Mesenchymal stem cell (in vitro differentiated cells and primary cell): ENCODE data around the gene ADGRL3.

ENCODE experiments used
- DNase-seq: peaks from one replicate; pipeline ENCODE4 v3.0.0-alpha.2; 2013
- H2AFZ ChIP-seq: one replicate; pipeline ENCODE4 v1.6.1; 2013; ENCODE audit warnings: low read depth, mild to moderate bottlenecking, control low read depth, inconsistent platforms, low read length, moderate library complexity
- H2AK5ac ChIP-seq: 2 replicates; pipeline ENCODE4 v1.6.1; 2013; ENCODE audit warnings: low read length, moderate library complexity, mild to moderate bottlenecking, inconsistent platforms; ENCODE audit not compliant: severe bottlenecking
- H2BK120ac ChIP-seq: one replicate; pipeline ENCODE4 v1.6.1; 2013; ENCODE audit warnings: low read depth, mild to moderate bottlenecking, inconsistent platforms, low read length, moderate library complexity
- H2BK12ac ChIP-seq, 2 experiments: one replicate each; pipeline ENCODE4 v1.6.1; 2013; ENCODE audit warnings: inconsistent platforms in 2 of 2, low read length in 2 of 2, mild to moderate bottlenecking in 2 of 2, moderate library complexity in 2 of 2, control low read depth in 1 of 2
- H2BK15ac ChIP-seq: one replicate; pipeline ENCODE4 v1.6.1; 2013; ENCODE audit warnings: mild to moderate bottlenecking, low read depth, inconsistent platforms; ENCODE audit not compliant: poor library complexity, severe bottlenecking
- H2BK5ac ChIP-seq: 2 replicates; pipeline ENCODE4 v1.6.1; 2013; ENCODE audit warnings: low read depth, mild to moderate bottlenecking, low read length, control low read depth, inconsistent platforms; ENCODE audit not compliant: poor library complexity, severe bottlenecking
- H3K14ac ChIP-seq, 2 experiments: one replicate each; pipeline ENCODE4 v1.6.1; 2013; ENCODE audit warnings: inconsistent platforms in 2 of 2, low read length in 2 of 2, control low read depth in 1 of 2, mild to moderate bottlenecking in 1 of 2, moderate library complexity in 1 of 2
- H3K18ac ChIP-seq, 2 experiments: one replicate each; pipeline ENCODE4 v1.6.1; 2013; ENCODE audit warnings: inconsistent platforms in 2 of 2, low read length in 2 of 2, control low read depth in 1 of 2, low read depth in 1 of 2, mild to moderate bottlenecking in 1 of 2
- H3K23ac ChIP-seq, 2 experiments: one replicate each; pipeline ENCODE4 v1.6.1; 2013; ENCODE audit warnings: inconsistent platforms in 2 of 2, low read length in 2 of 2, mild to moderate bottlenecking in 2 of 2, moderate library complexity in 2 of 2, control low read depth in 1 of 2
- H3K27ac ChIP-seq: 2 replicates; pipeline ENCODE4 v1.5.1; 2013; ENCODE audit warnings: mild to moderate bottlenecking, moderate library complexity, low read length, control low read depth, inconsistent platforms; ENCODE audit not compliant: poor library complexity, severe bottlenecking
- H3K27me3 ChIP-seq, 2 experiments: 2 replicates each; pipeline versions ENCODE4 v1.6.1 to v1.7.0; 2013; ENCODE audit warnings: low read length in 2 of 2, mild to moderate bottlenecking in 2 of 2, moderate library complexity in 2 of 2, control low read depth in 1 of 2, inconsistent platforms in 1 of 2; ENCODE audit not compliant: control insufficient read depth in 1 of 2, insufficient read depth in 1 of 2
- H3K36me3 ChIP-seq, 2 experiments: 2 replicates each; pipeline versions ENCODE4 v1.6.1 to v1.7.0; 2013; ENCODE audit warnings: low read length in 2 of 2, control low read depth in 1 of 2, inconsistent platforms in 1 of 2, low read depth in 1 of 2, mild to moderate bottlenecking in 1 of 2; ENCODE audit not compliant: insufficient read depth in 2 of 2, control insufficient read depth in 1 of 2
- H3K4ac ChIP-seq, 2 experiments: one replicate each; pipeline ENCODE4 v1.6.1; 2013; ENCODE audit warnings: inconsistent platforms in 2 of 2, low read length in 2 of 2, mild to moderate bottlenecking in 2 of 2, moderate library complexity in 2 of 2, control low read depth in 1 of 2, low read depth in 1 of 2
- H3K4me1 ChIP-seq: 2 replicates; pipeline ENCODE4 v1.6.1; 2013; ENCODE audit warnings: low read depth, low read length, control low read depth; ENCODE audit not compliant: control insufficient read depth, insufficient read depth
- H3K4me2 ChIP-seq: 2 replicates; pipeline ENCODE4 v1.6.1; 2013; ENCODE audit warnings: low read length, mild to moderate bottlenecking, inconsistent platforms; ENCODE audit not compliant: poor library complexity, severe bottlenecking
- H3K4me3 ChIP-seq, 2 experiments: 2 replicates each; pipeline versions ENCODE4 v1.5.1 to v1.7.0; 2013; ENCODE audit warnings: low read length in 2 of 2, mild to moderate bottlenecking in 2 of 2, control low read depth in 1 of 2, low read depth in 1 of 2; ENCODE audit not compliant: insufficient read depth in 1 of 2
- H3K79me1 ChIP-seq: replicated peaks from 2 replicates; pipeline ENCODE4 v1.6.1; 2013; ENCODE audit warnings: mild to moderate bottlenecking, control low read depth, low read length, inconsistent platforms; ENCODE audit not compliant: poor library complexity, severe bottlenecking
- H3K9ac ChIP-seq: 2 replicates; pipeline ENCODE4 v1.7.0; 2013; ENCODE audit warnings: mild to moderate bottlenecking, low read length, moderate library complexity
- H3K9me3 ChIP-seq: 2 replicates; pipeline ENCODE4 v1.7.0; 2013; ENCODE audit warnings: mild to moderate bottlenecking, low read length; ENCODE audit not compliant: control insufficient read depth
- H4K8ac ChIP-seq: one replicate; pipeline ENCODE4 v1.6.1; 2013; ENCODE audit warnings: inconsistent platforms, mild to moderate bottlenecking, low read length, moderate library complexity
- H4K91ac ChIP-seq: one replicate; pipeline ENCODE4 v1.6.1; 2013; ENCODE audit warnings: mild to moderate bottlenecking, low read length, inconsistent platforms
- WGBS: methylation state at CpG from one replicate; pipeline ENCODE4 v1.1.7; 2013; ENCODE audit warnings: mixed read lengths; 5-methylcytosine and 5-hydroxymethylcytosine counted together

Gene ADGRL3

DNA sequence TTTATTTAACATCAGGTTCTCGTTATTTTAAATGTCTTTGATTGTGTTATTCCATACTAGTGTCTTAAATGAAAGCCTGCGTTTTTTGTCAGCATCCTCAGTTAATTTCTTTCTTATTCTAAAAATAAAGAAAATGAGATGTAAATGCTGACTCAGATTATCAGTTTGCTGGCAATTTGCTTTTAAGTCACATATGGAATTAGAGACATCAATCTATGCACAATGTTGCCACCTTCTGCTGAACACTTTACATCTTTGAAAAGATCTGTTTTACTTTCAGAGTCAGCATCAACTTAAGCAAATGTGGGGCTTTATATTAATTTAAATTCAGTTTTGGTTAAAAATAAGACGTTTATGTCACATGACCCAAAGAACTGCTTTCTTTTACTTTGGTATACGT, 99.2 kb downstream of the ADGRL3 start:
- Histone ChIP-seq H3K9ac (no peak overlapping the region), H3K27me3 (no peaks in the 10 kb centered on the region), H3K79me1 (no peaks in the 10 kb centered on the region), H3K4me2 (no peak overlapping the region), H3K23ac (no peak overlapping the region), H3K4ac (no peak overlapping the region), H4K91ac (no peak overlapping the region), H2BK12ac (no peak overlapping the region), H3K9me3 (no peaks in the 10 kb centered on the region), H2BK120ac (no peak overlapping the region), H3K27ac (no peak overlapping the region), H3K4me3 (no peak overlapping the region), H2AK5ac (no peak overlapping the region), H2BK15ac (no peak overlapping the region), H4K8ac (no peak overlapping the region), H2AFZ (no peak overlapping the region), H2BK5ac (no peak overlapping the region), H3K4me1 (no peaks in the 10 kb centered on the region), H3K18ac (no peak overlapping the region), H3K14ac (no peak overlapping the region), H3K36me3 (no peaks in the 10 kb centered on the region)
- no peak for DNase-seq
- WGBS = no CpG with 5 or more reads among the region's 4 CpGs

DNA sequence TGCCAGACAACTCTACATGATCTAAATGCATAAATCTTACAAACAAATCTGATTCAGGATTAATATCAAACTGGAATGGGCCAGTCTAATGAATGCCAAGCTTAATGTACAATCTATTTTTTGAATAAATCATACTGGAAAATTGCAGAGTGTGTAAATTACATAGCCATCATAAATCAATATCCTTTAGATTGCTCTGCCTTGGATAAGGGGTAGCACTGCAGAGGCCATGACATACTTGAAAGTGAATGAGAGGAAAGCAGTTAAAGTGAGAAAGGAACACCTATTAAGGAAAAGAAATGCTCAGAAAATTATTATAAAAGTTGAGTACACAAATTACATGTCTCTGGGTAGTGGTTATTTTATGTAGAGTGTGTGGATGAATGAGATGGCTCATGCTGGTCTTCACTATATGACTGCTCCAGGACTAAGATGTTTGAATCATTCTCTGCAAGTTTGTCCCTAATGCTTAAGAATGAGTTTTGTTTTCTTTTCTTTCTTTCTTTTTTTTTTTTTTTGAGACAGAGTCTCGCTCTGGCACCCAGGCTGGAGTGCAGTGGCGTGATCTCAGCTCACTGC, 100.2 kb downstream of the ADGRL3 start:
- Histone ChIP-seq H2AFZ (no peak overlapping the region), H3K27me3 (no peaks in the 10 kb centered on the region), H3K36me3 (no peaks in the 10 kb centered on the region), H2AK5ac (no peak overlapping the region), H3K4me1 (no peaks in the 10 kb centered on the region), H2BK5ac (no peak overlapping the region), H4K8ac (no peak overlapping the region), H3K23ac (no peak overlapping the region), H4K91ac (no peak overlapping the region), H3K4me3 (no peak overlapping the region), H3K14ac (no peak overlapping the region), H2BK15ac (no peak overlapping the region), H3K9ac (no peak overlapping the region), H3K79me1 (no peaks in the 10 kb centered on the region), H3K9me3 (no peaks in the 10 kb centered on the region), H3K27ac (no peak overlapping the region), H2BK12ac (no peak overlapping the region), H3K18ac (no peak overlapping the region), H2BK120ac (no peak overlapping the region), H3K4me2 (no peak overlapping the region), H3K4ac (no peak overlapping the region)
- DNase-seq = no peak
- 94% methylated on average over 2 of the region's 2 CpGs for WGBS

DNA sequence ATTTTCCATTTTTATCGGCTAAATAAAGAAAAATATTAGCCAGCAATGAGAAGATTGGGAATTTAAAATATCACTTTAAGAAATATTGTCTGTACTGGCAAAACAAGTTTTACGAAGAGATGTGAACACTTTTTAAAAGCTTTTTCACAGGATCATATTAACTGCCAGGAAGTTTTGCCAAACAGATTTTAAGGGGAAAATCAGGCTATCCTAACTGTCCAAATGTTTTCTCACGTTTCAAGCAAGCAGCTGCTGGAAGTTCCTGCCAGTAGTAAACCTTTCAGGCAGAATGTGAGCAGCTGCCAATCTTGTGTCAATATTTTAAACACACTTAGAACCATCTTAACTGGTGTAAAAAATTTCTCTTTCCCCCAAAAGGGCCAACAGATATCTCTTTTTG, 101.1 kb downstream of the ADGRL3 start:
- Histone ChIP-seq H2BK120ac (no peak overlapping the region), H3K27me3 (no peaks in the 10 kb centered on the region), H2AK5ac (no peak overlapping the region), H3K9me3 (no peaks in the 10 kb centered on the region), H2BK15ac (no peak overlapping the region), H2BK12ac (no peak overlapping the region), H3K4me2 (no peak overlapping the region), H3K4ac (no peak overlapping the region), H3K4me1 (no peaks in the 10 kb centered on the region), H2BK5ac (no peak overlapping the region), H3K36me3 (no peaks in the 10 kb centered on the region), H3K23ac (no peak overlapping the region), H4K91ac (no peak overlapping the region), H3K79me1 (no peaks in the 10 kb centered on the region), H3K18ac (no peak overlapping the region), H2AFZ (no peak overlapping the region), H4K8ac (no peak overlapping the region), H3K27ac (no peak overlapping the region), H3K14ac (no peak overlapping the region), H3K4me3 (no peak overlapping the region), H3K9ac (no peak overlapping the region)
- no peak for DNase-seq
- 75% methylated on average over 2 of the region's 3 CpGs for WGBS

DNA sequence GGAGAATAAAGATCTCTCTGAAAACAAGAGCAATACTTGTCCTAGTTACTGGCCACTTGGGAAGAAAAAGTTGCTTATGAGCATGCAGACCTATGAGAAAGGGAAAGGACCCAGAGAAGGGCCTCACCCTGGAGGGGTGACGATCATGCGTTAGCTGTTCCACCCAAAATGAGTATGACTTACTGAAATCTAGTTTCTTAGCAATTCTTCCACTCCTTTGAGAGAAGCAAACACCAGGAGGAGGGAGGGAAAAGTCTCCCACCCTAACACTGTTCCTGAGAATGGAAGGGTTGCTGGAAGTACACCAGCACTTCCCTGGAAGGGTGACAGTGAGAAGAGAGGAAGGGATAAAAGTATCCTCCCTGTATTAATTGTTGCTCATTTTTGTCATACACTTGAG, 107.9 kb downstream of the ADGRL3 start:
- Histone ChIP-seq H3K79me1 (no peaks in the 10 kb centered on the region), H3K14ac (no peak overlapping the region), H3K27ac (no peak overlapping the region), H2BK15ac (no peak overlapping the region), H4K91ac (no peak overlapping the region), H3K9me3 (no peaks in the 10 kb centered on the region), H4K8ac (no peak overlapping the region), H3K36me3 (no peaks in the 10 kb centered on the region), H3K4ac (no peak overlapping the region), H2BK12ac (no peak overlapping the region), H3K4me3 (no peak overlapping the region), H3K23ac (no peak overlapping the region), H2BK120ac (no peak overlapping the region), H2AK5ac (no peak overlapping the region), H2AFZ (no peak overlapping the region), H3K27me3 (no peaks in the 10 kb centered on the region), H3K9ac (no peak overlapping the region), H3K18ac (no peak overlapping the region), H3K4me1 (no peaks in the 10 kb centered on the region), H3K4me2 (no peak overlapping the region), H2BK5ac (no peak overlapping the region)
- no CpG with 5 or more reads among the region's 2 CpGs for WGBS
- no peak for DNase-seq
